ENCODE data around the gene LINC00305. TPM values are rescaled to one million over a fixed set of nuclear protein-coding genes. Genes with fewer than 3 reads are reported as not detected.

The LINC00305 gene
- polyA plus RNA-seq, 1 donor (not counting 4 experiments of a cell fraction or from before 2014, with no cell fraction given): not detected

- H3K4me2 ChIP-seq (ENCODE audit: control insufficient read depth, extremely low read depth, insufficient read depth, low read depth, low read length): no peak overlapping the region
- H3K4me1 ChIP-seq (ENCODE audit: control insufficient read depth, extremely low read depth, insufficient read depth, low read length): no peaks in the 10 kb centered on the region
- dilution Hi-C loops (cut with MboI; ENCODE audit: extremely low pct_ligation_motif_present, low sequenced_read_pairs): no loop called here
- no peaks in the 10 kb centered on the region for H3K9me1 ChIP-seq (ENCODE audit: control insufficient read depth, extremely low read depth, insufficient read depth, low read length)
- H3K9ac ChIP-seq (ENCODE audit: control insufficient read depth, extremely low read depth, insufficient read depth, low read length): no peak overlapping the region
- no peaks in the 10 kb centered on the region for H3K79me2 ChIP-seq (ENCODE audit: control insufficient read depth, insufficient read depth, low read length)
- no peaks in the 10 kb centered on the region for H3K36me3 ChIP-seq (ENCODE audit: control insufficient read depth in 2 of 2, extremely low read depth in 1 of 2, insufficient read depth in 2 of 2, low read length in 2 of 2)
- H3K27ac ChIP-seq (ENCODE audit: control insufficient read depth, insufficient read depth, low read length): no peak overlapping the region
- FAIRE-seq (no peak), DNase-seq (ENCODE audit: low read depth, low spot score) (no peak)
- H4K20me1 ChIP-seq (ENCODE audit: control insufficient read depth, extremely low read depth, insufficient read depth, low read length): no peaks in the 10 kb centered on the region
- H2AFZ ChIP-seq (ENCODE audit: control insufficient read depth, low read length): no peak overlapping the region
- H3K9me3 ChIP-seq (ENCODE audit: control insufficient read depth, low read depth, low read length): no peaks in the 10 kb centered on the region
- no peaks in the 10 kb centered on the region for H3K27me3 ChIP-seq (ENCODE audit: control insufficient read depth, extremely low read depth, insufficient read depth, low read length)
- TF ChIP-seq, protein P1, sequence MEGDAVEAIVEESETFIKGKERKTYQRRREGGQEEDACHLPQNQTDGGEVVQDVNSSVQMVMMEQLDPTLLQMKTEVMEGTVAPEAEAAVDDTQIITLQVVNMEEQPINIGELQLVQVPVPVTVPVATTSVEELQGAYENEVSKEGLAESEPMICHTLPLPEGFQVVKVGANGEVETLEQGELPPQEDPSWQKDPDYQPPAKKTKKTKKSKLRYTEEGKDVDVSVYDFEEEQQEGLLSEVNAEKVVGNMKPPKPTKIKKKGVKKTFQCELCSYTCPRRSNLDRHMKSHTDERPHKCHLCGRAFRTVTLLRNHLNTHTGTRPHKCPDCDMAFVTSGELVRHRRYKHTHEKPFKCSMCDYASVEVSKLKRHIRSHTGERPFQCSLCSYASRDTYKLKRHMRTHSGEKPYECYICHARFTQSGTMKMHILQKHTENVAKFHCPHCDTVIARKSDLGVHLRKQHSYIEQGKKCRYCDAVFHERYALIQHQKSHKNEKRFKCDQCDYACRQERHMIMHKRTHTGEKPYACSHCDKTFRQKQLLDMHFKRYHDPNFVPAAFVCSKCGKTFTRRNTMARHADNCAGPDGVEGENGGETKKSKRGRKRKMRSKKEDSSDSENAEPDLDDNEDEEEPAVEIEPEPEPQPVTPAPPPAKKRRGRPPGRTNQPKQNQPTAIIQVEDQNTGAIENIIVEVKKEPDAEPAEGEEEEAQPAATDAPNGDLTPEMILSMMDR (optimal IDR thresholded peaks at IDR 0.05 in 1 of 3, IDR thresholded peaks at IDR 0.05 in 1 of 3, conservative IDR thresholded peaks at IDR 0.05 in 1 of 3; ENCODE audit: extremely low read depth in 1 of 3, insufficient read depth in 2 of 3, low read length in 3 of 3): no peak
- no peak for TF ChIP-seq EZH2 (IDR thresholded peaks at IDR 0.05; ENCODE audit: low read length)
- H3K4me3 ChIP-seq (ENCODE audit: control insufficient read depth in 2 of 3, extremely low read depth in 1 of 3, insufficient read depth in 2 of 3, low read depth in 1 of 3, low read length in 3 of 3): no peak overlapping the region
These were observed 74.9 kb downstream of the LINC00305 start for GRCh38 chr18:64073971-64074370.

- DNase-seq (ENCODE audit: low read depth, low spot score): no peak
- TF ChIP-seq, protein P1 (optimal IDR thresholded peaks at IDR 0.05 in 1 of 3, IDR thresholded peaks at IDR 0.05 in 1 of 3, conservative IDR thresholded peaks at IDR 0.05 in 1 of 3; ENCODE audit: extremely low read depth in 1 of 3, insufficient read depth in 2 of 3, low read length in 3 of 3): no peak
- TF ChIP-seq EZH2 (IDR thresholded peaks at IDR 0.05; ENCODE audit: low read length): no peak
- no peaks in the 10 kb centered on the region for H3K79me2 ChIP-seq (ENCODE audit: control insufficient read depth, insufficient read depth, low read length)
- H3K9me3 ChIP-seq (ENCODE audit: control insufficient read depth, low read depth, low read length): no peaks in the 10 kb centered on the region
- no peaks in the 10 kb centered on the region for H3K27me3 ChIP-seq (ENCODE audit: control insufficient read depth, extremely low read depth, insufficient read depth, low read length)
- no peak overlapping the region for H2AFZ ChIP-seq (ENCODE audit: control insufficient read depth, low read length)
- H3K36me3 ChIP-seq (ENCODE audit: control insufficient read depth in 2 of 2, extremely low read depth in 1 of 2, insufficient read depth in 2 of 2, low read length in 2 of 2): no peaks in the 10 kb centered on the region
- dilution Hi-C loops (cut with MboI; ENCODE audit: extremely low pct_ligation_motif_present, low sequenced_read_pairs): no loop called here
- no peaks in the 10 kb centered on the region for H3K4me1 ChIP-seq (ENCODE audit: control insufficient read depth, extremely low read depth, insufficient read depth, low read length)
- H3K9me1 ChIP-seq (ENCODE audit: control insufficient read depth, extremely low read depth, insufficient read depth, low read length): no peaks in the 10 kb centered on the region
- H3K9ac ChIP-seq (ENCODE audit: control insufficient read depth, extremely low read depth, insufficient read depth, low read length): no peak overlapping the region
- no peak overlapping the region for H3K4me2 ChIP-seq (ENCODE audit: control insufficient read depth, extremely low read depth, insufficient read depth, low read depth, low read length)
- no peak overlapping the region for H3K27ac ChIP-seq (ENCODE audit: control insufficient read depth, insufficient read depth, low read length)
- H3K4me3 ChIP-seq (ENCODE audit: control insufficient read depth in 2 of 3, extremely low read depth in 1 of 3, insufficient read depth in 2 of 3, low read depth in 1 of 3, low read length in 3 of 3): no peak overlapping the region
- FAIRE-seq: no peak
- no peaks in the 10 kb centered on the region for H4K20me1 ChIP-seq (ENCODE audit: control insufficient read depth, extremely low read depth, insufficient read depth, low read length)
These were observed 93.9 kb downstream of the LINC00305 start for GRCh38 chr18:64055019-64055418.
